AG04450 (cell line): ENCODE data around the gene FAM47A. TPM values are rescaled to one million over a fixed set of nuclear protein-coding genes. Genes with fewer than 3 reads are reported as not detected.

Experiments used
- CTCF ChIA-PET: fragments of 300-600, 350-600 bp; formaldehyde crosslinking; extraction: SDS; loops from one replicate; lab custom pipeline; 2022; ENCODE audit warnings: antibody characterized with exemption, inconsistent platforms; lab: Charles Lee
- POLR2A ChIA-PET: fragments of 350-600 bp; formaldehyde crosslinking; extraction: SDS; loops from one replicate; lab custom pipeline; 2021; ENCODE audit warnings: antibody characterized with exemption, inconsistent platforms; lab: Yijun Ruan, JAX
- DNase-seq: peaks from one replicate; pipeline ENCODE4 v3.0.0-alpha.2; 2011; ENCODE audit warnings: low read depth, low spot score
- H3K27ac ChIP-seq: one replicate; pipeline ENCODE4 v1.5.1; 2012; ENCODE audit warnings: low read depth, low read length, control low read depth
- H3K27me3 ChIP-seq: one replicate; pipeline ENCODE4 v1.6.0; 2012; ENCODE audit warnings: low read length; ENCODE audit not compliant: control insufficient read depth, insufficient read depth
- H3K4me3 ChIP-seq: 2 replicates; pipeline ENCODE4 v1.5.1; 2011; ENCODE audit warnings: mild to moderate bottlenecking, low read depth, low read length, control low read depth
- H3K9me3 ChIP-seq: 2 replicates; pipeline ENCODE4 v1.5.1; 2012; ENCODE audit warnings: low read length; ENCODE audit not compliant: control insufficient read depth, insufficient read depth
- CTCF ChIP-seq: IDR thresholded peaks from 2 replicates; pipeline ENCODE4 v1.5.1; 2011; ENCODE audit warnings: low read depth, low read length, control low read depth, inconsistent platforms
- polyA minus RNA-seq: library from RNA; depleted of rRNA, polyadenylated mRNA; stranded (reverse); fragments of >200 nt; gene quantifications from 2 replicates; pipeline ENCODE4 v1.2.3, GENCODE V29; 2011; rRNA and poly(A)+ RNA removed
- polyA plus RNA-seq: library from polyadenylated mRNA; depleted of rRNA; stranded (reverse); fragments of >200 nt; gene quantifications from 2 replicates; pipeline ENCODE4 v1.2.3, GENCODE V29; 2011; rRNA removed

The FAM47A gene
- polyA plus RNA-seq = not detected in 2 replicates
- polyA minus RNA-seq = not detected in 2 replicates

DNA sequence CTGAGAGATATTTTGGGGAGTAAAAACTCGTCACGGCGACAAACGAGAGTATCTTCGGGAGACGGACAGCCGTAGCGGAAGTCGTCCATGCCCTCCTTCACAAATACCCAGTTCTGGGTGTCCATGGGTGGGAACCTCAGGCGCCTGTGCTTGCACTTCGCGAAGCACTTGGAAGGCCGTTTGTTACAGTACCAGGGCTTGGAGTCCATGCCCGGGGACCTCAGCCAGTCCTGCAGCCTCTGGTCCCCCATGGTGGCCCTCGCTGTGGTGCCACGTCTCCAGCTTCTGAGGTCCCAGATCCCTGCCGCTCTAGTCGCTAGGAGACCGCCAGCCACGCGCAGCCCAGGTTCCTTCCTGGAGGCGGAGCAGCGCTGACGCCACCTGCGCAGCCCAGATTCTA is at the start of gene FAM47A:
TSS of gene FAM47A (minus strand) at position 287 of the 400 bp plus-strand sequence. CDS start at position 251, 36 bp downstream.
- no peak for DNase-seq
- no peaks in the 10 kb centered on the region for H3K27me3 ChIP-seq
- no peak within 1 kb of the TSS for H3K27ac ChIP-seq
- peaks cover 18% of the 10 kb centered on the region for H3K9me3 ChIP-seq
- H3K4me3 ChIP-seq = no peak within 1 kb of the TSS
- no peak for TF ChIP-seq CTCF
- POLR2A ChIA-PET = no interaction called here
- CTCF ChIA-PET = no interaction called here

- Histone ChIP-seq H3K4me3 (no peak overlapping the region), H3K27me3 (no peaks in the 10 kb centered on the region), H3K9me3 (peaks cover 10% of the 10 kb centered on the region), H3K27ac (no peak overlapping the region)
- CTCF ChIA-PET = no interaction called here
- no peak for DNase-seq
- TF ChIP-seq CTCF = no peak
- POLR2A ChIA-PET = no interaction called here
Measured at GRCh38 chrX:34147345-34147744, 15.2 kb upstream of the FAM47A start.

- no peak for DNase-seq
- Histone ChIP-seq H3K4me3 (no peak overlapping the region), H3K27me3 (no peaks in the 10 kb centered on the region), H3K27ac (no peak overlapping the region), H3K9me3 (peaks cover 10% of the 10 kb centered on the region)
- no peak for TF ChIP-seq CTCF
- POLR2A ChIA-PET = no interaction called here
- CTCF ChIA-PET = no interaction called here
Measured at GRCh38 chrX:34146906-34147305, 14.8 kb upstream of the FAM47A start.

DNA sequence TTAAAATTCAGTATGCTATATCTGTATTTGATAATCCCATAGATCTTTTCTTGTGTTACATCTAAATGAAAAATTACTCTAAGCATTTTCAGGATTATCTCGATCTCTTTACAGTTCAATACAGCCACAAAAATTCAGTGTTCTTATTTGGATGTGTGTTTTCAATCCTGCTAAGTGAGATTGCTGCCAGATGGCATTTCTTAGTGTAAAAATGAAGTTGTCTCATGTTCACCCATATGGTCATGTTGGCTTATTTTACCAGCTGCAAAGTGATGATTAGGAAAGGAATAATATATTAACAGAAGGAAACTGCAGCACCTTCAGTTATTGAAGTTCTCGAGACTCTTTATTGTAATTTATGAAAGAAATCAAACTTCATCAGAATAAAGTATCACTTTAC is 12.1 kb upstream of the FAM47A start:
- Histone ChIP-seq H3K27me3 (no peaks in the 10 kb centered on the region), H3K27ac (no peak overlapping the region), H3K4me3 (no peak overlapping the region), H3K9me3 (peaks cover 10% of the 10 kb centered on the region)
- no peak for DNase-seq
- TF ChIP-seq CTCF = no peak
- POLR2A ChIA-PET = no interaction called here
- CTCF ChIA-PET = no interaction called here

DNA sequence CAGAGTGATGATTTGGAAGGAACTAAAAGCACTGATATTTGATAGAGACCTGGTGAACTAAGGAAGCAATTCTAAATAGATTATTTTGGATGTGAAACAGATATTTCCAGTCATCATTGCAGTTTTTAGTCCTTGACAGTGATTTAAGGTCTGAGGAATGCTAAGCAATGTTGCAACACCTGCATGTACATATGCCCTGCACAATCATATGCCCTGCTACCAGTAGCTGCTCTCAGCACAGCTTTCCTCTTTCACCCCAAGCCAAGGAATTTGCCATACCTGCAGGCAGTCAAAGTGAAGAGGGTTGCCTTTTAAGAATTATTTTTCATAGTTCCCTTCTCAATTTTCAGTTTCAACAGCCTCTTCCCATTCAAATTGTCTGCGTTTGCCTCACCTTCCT is 8.7 kb upstream of the FAM47A start:
- H3K27ac ChIP-seq = no peak overlapping the region
- no peaks in the 10 kb centered on the region for H3K9me3 ChIP-seq
- no peak for TF ChIP-seq CTCF
- POLR2A ChIA-PET = no interaction called here
- no peak overlapping the region for H3K4me3 ChIP-seq
- no peak for DNase-seq
- CTCF ChIA-PET = no interaction called here
- no peaks in the 10 kb centered on the region for H3K27me3 ChIP-seq
